Parathyroid adenoma (tissue), 2 donors: ENCODE measurements around the gene CRYBG1.

Experiments
- H2AFZ ChIP-seq: fragments of 300-600 bp; sonication (generic); one replicate; pipeline ENCODE4 v1.7.0; 2017; ENCODE audit warnings: antibody characterized with exemption, mild to moderate bottlenecking
- H3K27ac ChIP-seq: fragments of 300-600 bp; sonication (generic); one replicate; pipeline ENCODE4 v1.7.0; 2017
- H3K27me3 ChIP-seq: fragments of 300-600 bp; sonication (generic); one replicate; pipeline ENCODE4 v1.7.0; 2017; ENCODE audit warnings: low read length; ENCODE audit not compliant: control insufficient read depth, insufficient read depth
- H3K36me3 ChIP-seq: fragments of 300-600 bp; sonication (generic); one replicate; pipeline ENCODE4 v1.7.0; 2017; ENCODE audit warnings: low read length; ENCODE audit not compliant: control insufficient read depth, insufficient read depth
- H3K4me1 ChIP-seq: fragments of 300-600 bp; sonication (generic); one replicate; pipeline ENCODE4 v1.7.0; 2017; ENCODE audit warnings: control low read depth
- H3K4me2 ChIP-seq: fragments of 300-600 bp; sonication (generic); one replicate; pipeline ENCODE4 v1.7.0; 2017; ENCODE audit warnings: low read length
- H3K4me3 ChIP-seq: fragments of 300-600 bp; sonication (generic); one replicate; pipeline ENCODE4 v1.7.0; 2017; ENCODE audit warnings: low read depth, low read length
- H3K79me2 ChIP-seq: fragments of 300-600 bp; sonication (generic); one replicate; pipeline ENCODE4 v1.7.0; 2017; ENCODE audit warnings: control low read depth
- H3K9ac ChIP-seq: fragments of 300-600 bp; sonication (generic); one replicate; pipeline ENCODE4 v1.7.0; 2017; ENCODE audit warnings: mild to moderate bottlenecking
- H3K9me3 ChIP-seq: fragments of 300-600 bp; sonication (generic); one replicate; pipeline ENCODE4 v1.7.0; 2017; ENCODE audit warnings: low read length; ENCODE audit not compliant: control insufficient read depth
- TF ChIP-seq, protein P1 (sequence below): fragments of 300-600 bp; sonication (generic); IDR thresholded peaks from one replicate; pipeline ENCODE4 v1.7.0; 2017; ENCODE audit warnings: antibody characterized with exemption, mild to moderate bottlenecking
- donor health status: primary hyperparathyroidism.

The CRYBG1 gene

DNA sequence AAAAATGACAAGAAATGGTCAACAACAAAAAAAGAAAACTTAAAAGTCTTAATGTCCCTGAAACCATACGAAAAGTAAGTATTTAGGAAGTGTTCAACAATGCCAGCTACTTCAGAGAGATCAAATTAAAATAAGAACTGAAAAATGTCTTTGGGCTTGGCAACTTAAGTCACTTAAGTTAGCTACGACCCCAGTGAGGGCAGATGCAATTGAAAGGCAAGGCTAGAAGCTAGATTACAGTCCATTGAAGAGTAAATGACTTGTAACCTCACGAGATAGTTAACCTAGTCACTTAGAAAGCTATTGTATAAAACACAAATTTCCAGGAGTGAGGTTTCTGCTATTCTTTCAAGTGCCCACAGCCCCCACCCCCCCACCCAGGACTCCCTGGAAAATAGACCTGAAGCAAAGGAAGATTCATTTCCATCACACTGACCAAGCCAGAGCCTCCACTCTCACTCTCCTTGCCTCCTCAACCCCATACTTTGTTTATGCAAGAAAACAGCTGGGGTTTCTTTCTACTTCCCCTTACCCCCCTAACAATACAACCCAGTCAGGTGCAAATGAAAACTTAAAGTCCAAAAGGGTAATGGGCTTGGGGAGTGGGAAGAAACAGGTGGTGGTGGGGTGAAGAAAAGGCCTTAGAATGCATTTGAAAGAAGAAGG is 254.2 kb downstream of the CRYBG1 start:
- H3K9me3 ChIP-seq: no peaks in the 10 kb centered on the region
- H3K9ac ChIP-seq: no peak overlapping the region
- H3K4me3 ChIP-seq: no peak overlapping the region
- H3K4me1 ChIP-seq: no peaks in the 10 kb centered on the region
- H3K27me3 ChIP-seq: no peaks in the 10 kb centered on the region
- H3K27ac ChIP-seq: no peak overlapping the region
- H2AFZ ChIP-seq: no peak overlapping the region
- H3K79me2 ChIP-seq: no peaks in the 10 kb centered on the region
- TF ChIP-seq, protein P1, sequence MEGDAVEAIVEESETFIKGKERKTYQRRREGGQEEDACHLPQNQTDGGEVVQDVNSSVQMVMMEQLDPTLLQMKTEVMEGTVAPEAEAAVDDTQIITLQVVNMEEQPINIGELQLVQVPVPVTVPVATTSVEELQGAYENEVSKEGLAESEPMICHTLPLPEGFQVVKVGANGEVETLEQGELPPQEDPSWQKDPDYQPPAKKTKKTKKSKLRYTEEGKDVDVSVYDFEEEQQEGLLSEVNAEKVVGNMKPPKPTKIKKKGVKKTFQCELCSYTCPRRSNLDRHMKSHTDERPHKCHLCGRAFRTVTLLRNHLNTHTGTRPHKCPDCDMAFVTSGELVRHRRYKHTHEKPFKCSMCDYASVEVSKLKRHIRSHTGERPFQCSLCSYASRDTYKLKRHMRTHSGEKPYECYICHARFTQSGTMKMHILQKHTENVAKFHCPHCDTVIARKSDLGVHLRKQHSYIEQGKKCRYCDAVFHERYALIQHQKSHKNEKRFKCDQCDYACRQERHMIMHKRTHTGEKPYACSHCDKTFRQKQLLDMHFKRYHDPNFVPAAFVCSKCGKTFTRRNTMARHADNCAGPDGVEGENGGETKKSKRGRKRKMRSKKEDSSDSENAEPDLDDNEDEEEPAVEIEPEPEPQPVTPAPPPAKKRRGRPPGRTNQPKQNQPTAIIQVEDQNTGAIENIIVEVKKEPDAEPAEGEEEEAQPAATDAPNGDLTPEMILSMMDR: no peak
- no peaks in the 10 kb centered on the region for H3K36me3 ChIP-seq
- H3K4me2 ChIP-seq: no peak overlapping the region

DNA sequence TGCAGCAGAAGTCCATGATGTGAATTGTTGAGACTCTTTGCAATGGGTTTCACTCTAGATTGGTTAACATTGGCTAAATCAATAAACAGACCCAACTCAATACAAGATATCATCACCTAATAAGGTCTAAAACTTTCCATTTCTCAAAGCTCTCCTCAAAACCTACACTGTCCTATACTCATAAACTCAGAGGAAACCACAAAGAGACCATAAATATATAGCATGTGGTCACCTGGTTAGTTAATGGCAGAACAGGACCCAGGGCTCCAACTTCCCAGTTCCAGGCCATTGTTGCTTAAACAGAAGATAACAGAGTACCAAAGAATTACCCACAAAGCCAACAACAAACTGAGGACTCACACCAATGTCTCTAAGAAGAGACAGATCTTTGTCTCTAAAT is 256.8 kb downstream of the CRYBG1 start:
- no peak overlapping the region for H3K4me2 ChIP-seq
- H3K27me3 ChIP-seq: no peaks in the 10 kb centered on the region
- TF ChIP-seq, protein P1: no peak
- no peak overlapping the region for H3K9ac ChIP-seq
- H3K9me3 ChIP-seq: no peaks in the 10 kb centered on the region
- H3K79me2 ChIP-seq: no peaks in the 10 kb centered on the region
- H3K4me1 ChIP-seq: no peaks in the 10 kb centered on the region
- no peak overlapping the region for H3K27ac ChIP-seq
- no peak overlapping the region for H2AFZ ChIP-seq
- H3K4me3 ChIP-seq: no peak overlapping the region
- H3K36me3 ChIP-seq: no peaks in the 10 kb centered on the region

DNA sequence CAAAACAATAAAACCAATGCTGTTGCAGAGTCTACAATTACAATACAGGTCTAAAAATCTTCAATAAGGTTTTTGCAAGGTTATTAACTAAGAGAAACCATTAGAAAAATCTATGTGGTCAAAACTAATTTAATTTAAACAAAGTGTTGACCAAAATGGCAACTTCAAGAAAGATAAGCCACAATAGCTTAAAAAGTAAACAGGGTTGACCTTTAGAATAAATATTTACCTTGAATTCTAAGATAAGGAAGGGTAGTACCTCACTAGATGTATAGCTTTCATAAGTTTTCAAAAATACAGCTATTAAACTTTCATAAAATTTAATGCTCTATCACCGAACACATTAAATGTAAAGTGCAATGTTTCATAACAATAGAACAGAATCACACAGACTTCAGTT is 257.3 kb downstream of the CRYBG1 start:
- Histone ChIP-seq H3K9ac (no peak overlapping the region), H3K4me3 (no peak overlapping the region), H3K36me3 (no peaks in the 10 kb centered on the region), H3K79me2 (no peaks in the 10 kb centered on the region), H3K9me3 (no peaks in the 10 kb centered on the region), H2AFZ (no peak overlapping the region), H3K4me1 (no peaks in the 10 kb centered on the region), H3K27ac (no peak overlapping the region), H3K27me3 (no peaks in the 10 kb centered on the region), H3K4me2 (no peak overlapping the region)
- TF ChIP-seq, protein P1: no peak

DNA sequence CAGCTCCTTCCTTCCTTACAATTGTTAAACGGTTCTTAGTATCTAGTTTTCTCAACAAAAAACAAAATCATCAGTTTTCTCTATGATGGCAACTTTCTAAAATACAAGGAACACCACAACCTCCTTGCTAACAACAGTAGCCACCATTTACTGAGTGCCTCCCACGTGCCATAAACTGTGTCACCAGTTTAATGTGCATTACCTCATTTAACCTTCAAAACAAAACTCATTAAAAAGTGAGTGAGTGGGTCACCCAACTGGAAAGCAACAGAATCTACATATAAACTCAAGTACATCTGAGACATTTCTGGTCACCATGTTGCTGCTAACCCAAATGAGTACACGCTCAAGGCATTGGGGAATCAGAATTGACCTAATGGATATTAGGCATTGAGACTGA is 257.8 kb downstream of the CRYBG1 start:
- H3K79me2 ChIP-seq: no peaks in the 10 kb centered on the region
- TF ChIP-seq, protein P1: no peak
- H3K36me3 ChIP-seq: no peaks in the 10 kb centered on the region

DNA sequence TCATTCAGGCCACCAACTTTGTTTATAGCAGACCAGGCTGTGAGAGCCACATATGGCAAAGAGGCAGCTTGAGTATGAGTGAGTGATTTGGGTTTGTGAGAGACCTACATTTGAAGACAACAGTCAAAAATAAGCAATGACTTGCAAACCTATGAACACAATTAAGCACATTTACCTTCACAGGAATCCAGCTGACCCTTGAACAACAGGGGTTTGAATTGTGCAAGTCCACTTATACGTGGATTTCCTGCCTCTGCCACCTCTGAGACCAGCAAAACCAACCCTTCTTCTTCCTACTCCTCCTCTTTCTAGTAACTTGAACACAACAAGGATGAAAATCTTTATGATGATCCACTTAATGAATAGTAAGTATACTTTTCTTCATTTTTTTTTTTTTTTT is 258.7 kb downstream of the CRYBG1 start:
- TF ChIP-seq, protein P1: no peak

More for the DNA sequence above, 257.8 kb downstream of the CRYBG1 start:
- no peak overlapping the region for H3K4me3 ChIP-seq
- no peaks in the 10 kb centered on the region for H3K27me3 ChIP-seq
- no peak overlapping the region for H3K27ac ChIP-seq
- H2AFZ ChIP-seq: no peak overlapping the region
- H3K4me1 ChIP-seq: no peaks in the 10 kb centered on the region
- no peak overlapping the region for H3K9ac ChIP-seq
- H3K9me3 ChIP-seq: no peaks in the 10 kb centered on the region
- H3K4me2 ChIP-seq: no peak overlapping the region

More for the DNA sequence above, 258.7 kb downstream of the CRYBG1 start:
- no peaks in the 10 kb centered on the region for H3K4me1 ChIP-seq
- no peak overlapping the region for H2AFZ ChIP-seq
- no peak overlapping the region for H3K27ac ChIP-seq
- H3K9me3 ChIP-seq: no peaks in the 10 kb centered on the region
- no peak overlapping the region for H3K4me3 ChIP-seq
- H3K4me2 ChIP-seq: no peak overlapping the region
- no peaks in the 10 kb centered on the region for H3K36me3 ChIP-seq
- H3K9ac ChIP-seq: no peak overlapping the region
- no peaks in the 10 kb centered on the region for H3K27me3 ChIP-seq
- H3K79me2 ChIP-seq: no peaks in the 10 kb centered on the region
